Activated gamma-delta T cell treated with anti-CD3 and anti-CD28 coated beads, Interleukin-2, amount 50 U/mL, for 16 hours (primary cell): ENCODE data around the gene NEURL1.
"Not testable (repeated sequence)": the region's sequence is repeated elsewhere in the genome, so short reads cannot be mapped to it uniquely, and the experiment has no call there.

Experiments used
- DNase-seq: peaks from one replicate; pipeline ENCODE4 v3.0.0-alpha.2; 2020; ENCODE audit warnings: low read depth

The NEURL1 gene

GRCh38 chr10:103607051-103607450, 113.5 kb downstream of the NEURL1 start:
- not testable (repeated sequence) for DNase-seq

DNA sequence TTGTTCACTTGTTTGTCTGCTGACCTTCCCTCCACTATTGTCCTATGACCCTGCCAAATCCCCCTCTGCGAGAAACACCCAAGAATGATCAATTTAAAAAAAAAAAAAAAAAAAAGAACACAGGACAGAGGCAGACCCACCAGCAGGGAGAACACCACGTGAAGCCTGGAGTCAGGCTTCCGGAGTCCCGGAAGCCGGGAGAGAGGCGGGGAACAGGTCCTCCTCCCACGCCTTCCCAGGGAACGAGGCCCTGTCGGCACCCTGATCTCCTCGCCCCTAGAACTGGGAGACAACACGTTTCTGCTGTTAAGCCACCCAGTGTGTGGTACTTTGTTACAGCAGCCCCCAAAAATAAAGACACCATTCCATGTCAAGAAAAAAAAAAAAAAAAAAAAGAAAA, 114.6 kb downstream of the NEURL1 start:
- not testable (repeated sequence) for DNase-seq

DNA sequence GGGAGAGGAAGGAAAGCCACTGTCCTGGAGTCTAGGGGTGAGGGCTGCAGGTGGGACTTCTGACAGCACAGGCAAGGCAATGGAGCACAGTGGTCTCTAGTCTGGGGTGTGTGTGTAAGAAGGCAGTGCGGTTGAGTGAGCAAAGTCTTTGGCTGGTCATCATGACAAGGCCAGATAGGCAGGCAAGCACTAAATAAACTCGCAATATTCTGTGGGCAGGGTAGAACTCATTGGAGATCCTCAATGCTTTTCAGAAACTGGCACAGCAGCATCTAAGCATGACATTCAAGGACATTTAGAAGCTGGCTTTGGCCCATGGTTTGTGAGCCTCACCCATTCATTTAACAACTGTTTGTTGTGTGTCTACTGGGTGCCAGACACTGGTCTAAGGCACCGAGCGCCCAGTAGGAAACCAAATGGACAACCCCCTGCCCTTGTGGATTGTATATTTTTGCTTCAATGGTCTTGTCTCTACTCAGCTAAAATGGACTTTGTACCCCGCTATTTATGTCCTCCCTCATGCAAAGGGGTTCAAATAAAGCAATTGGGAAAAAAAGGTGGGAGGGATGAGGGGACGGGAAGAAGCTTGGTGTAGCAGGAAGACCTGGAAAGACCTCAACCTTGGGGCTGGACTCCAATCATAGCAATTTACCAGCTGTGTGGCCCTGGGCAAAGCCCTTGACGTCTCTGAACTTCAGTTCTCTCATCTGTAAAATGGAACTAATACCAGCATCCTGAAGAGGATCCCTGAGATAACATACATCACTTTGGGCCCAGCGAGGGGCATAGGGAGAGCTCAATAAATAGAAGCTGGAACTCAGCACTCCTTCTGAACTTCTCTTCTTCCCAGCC, 116.0 kb downstream of the NEURL1 start:
- no peak for DNase-seq

DNA sequence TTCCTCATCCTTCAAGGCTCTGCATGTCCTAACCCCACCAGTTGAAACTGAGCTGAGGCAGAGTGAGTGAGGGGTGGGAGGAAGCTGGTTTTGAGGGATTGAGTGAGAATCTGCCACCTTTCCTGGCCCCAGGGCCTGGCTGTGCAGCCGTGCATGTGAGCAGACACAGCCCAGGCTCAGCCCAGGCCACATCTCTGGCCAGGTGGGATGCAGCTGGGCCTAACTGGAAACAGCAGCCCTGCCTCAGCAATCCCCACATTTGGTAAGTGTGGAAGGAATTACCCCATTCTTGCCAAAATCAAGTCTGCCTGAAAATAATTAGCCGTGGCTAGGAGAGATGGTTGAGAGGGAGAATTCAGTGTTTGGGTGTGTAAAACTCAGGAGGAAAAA, 116.6 kb downstream of the NEURL1 start:
- DNase-seq: no peak

GRCh38 chr10:103610921-103611511, 117.5 kb downstream of the NEURL1 start:
- DNase-seq: no peak

DNA sequence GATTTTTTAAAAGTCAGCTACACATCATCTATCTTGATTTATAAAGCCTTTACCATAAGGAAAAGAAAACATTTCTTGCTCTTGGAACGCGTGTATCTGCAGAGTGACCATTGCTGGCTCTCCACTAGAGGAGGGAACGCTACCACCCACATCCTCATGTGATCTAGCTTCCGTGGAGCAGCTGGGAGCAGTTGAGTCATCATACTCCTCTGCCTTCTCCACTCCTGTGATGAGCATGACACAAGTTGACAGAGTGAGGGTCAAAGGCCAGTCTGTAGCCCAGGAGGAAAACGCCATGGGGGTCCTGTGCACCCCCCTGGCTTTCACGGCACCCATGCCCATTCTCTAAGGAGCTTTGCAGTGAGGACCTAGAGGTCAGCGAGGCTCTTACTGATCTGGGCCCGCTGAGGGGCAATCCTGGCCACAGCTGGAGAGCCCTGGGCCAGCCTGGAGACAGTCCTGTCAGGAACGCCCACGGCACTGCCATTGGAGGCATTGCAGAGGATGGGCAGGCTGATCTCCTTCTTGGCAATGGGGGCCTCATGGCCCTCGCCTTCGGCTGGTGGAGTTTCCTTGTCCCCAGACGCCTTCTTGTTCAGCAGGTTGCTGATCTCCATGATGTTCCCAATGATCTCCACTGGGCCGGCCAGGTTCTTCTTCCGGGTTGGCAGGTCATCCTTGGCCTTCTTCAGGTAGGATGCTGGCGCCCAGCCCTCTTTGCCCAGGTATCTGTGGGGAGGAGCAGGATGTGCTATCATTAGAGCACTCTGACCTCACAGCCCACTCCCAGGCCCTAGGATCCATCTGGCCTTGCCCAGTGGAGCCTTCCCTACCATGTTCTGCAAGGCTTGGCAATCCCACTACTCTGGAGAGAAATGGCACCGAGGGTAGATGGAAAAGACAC, 119.2 kb downstream of the NEURL1 start:
- DNase-seq: no peak

DNA sequence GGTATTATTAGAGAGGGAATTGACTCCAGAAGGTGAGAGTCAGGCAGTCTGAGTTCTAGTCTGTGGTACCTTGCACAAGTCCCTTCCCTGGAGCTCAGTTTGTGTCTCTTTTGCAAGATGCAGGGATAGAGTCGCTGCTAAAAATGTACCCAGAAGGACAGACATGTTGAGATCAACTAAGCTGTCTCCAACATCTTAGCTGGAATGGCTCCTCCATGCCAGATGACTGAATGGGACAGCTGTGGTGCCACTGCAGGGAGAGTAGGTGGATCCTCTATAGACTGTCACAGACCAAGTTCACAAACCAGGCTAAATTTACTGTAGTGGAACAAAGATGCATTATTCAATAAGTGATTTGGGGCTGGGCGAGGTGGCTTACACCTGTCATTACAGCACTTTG, 120.1 kb downstream of the NEURL1 start:
- DNase-seq: no peak

- DNase-seq: no peak
These were observed 121.0 kb downstream of the NEURL1 start for GRCh38 chr10:103614306-103615158.

DNA sequence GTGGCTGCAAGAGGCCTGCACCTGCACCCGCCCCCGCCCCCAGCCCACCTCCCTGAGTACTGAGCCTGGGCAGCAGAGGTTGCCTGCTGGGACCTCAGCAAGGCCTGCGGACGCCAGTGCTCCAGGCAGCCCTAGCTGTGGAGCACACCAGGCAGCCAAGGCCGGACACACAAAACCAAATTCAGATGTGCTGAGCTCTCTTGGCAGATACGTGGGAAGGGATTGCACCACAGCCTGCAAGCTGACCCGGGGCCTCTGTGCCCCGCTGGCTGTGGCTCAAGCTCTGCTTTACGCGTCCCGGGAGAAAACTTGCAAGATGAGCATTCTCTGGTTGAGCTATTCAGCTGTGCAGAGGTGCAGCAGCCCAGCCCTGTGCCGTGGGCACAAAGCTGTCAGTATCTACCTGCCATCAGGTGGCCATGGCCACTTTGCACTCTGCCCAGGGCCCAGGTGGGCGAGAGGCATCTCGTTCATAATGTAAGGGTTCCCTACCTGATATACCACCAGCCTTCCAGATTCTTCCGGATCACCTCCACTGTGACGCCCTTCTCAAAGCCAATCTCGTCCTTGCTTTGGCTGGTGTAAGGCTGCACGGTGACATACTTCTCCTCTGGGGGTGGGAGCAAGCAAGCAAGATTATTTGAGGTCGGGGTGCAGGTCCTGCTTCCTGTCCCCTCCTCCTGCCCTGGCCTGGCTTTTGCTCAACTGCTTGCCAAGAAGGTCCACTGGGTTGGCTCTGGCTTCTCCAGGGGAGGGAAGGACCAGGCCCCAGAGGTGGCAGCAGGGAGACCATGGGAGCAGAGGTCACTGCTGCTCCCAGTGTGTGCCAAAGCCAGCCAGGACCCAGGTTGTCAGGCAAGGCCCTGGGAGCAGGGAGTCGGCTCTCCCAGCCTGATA, 123.4 kb downstream of the NEURL1 start:
- DNase-seq: no peak

GRCh38 chr10:103617602-103618385, 124.3 kb downstream of the NEURL1 start:
- no peak for DNase-seq

DNA sequence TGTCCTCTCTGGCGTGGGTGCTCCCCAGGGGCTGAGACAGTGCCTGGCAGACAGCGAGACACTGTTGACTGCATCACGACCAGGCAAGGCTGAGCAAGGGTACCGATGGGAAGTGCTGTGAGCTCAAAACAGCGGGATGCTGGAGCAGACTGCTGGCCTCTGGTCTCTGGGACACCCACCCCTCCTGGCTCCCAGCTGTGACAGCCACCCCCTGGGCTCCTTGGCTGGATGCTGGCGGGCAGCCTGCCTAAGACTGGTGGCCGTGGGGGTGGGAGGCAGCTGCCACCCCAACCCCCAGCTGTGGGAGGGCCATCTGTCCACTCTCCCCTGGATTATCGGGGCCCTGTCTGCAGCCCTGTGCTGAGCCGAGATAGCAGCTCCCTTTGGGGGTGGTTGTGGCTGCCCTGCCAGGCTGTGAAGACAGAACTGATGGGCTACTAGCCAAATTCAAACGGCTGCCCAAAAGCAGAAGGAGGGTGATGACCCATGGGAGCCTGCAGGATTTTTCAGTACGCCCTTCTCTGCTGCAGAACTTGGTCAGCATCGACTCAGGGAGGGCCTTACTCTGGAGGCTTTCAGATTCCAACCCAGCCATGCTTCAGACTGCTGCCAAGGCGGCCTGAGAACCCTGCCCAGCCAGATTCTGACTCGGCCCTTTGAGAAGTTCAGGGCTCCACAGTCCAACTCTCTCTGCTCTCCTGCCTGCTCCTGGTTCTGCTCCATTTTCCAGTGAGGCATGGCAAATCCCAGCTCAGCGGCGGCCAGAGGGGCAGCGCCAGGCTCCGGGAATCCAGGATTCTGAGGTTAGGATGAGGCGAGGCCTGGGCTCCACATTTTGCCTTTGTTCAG, 125.3 kb downstream of the NEURL1 start:
- DNase-seq: no peak

GRCh38 chr10:103619424-103620351, 126.2 kb downstream of the NEURL1 start:
- no peak for DNase-seq

DNA sequence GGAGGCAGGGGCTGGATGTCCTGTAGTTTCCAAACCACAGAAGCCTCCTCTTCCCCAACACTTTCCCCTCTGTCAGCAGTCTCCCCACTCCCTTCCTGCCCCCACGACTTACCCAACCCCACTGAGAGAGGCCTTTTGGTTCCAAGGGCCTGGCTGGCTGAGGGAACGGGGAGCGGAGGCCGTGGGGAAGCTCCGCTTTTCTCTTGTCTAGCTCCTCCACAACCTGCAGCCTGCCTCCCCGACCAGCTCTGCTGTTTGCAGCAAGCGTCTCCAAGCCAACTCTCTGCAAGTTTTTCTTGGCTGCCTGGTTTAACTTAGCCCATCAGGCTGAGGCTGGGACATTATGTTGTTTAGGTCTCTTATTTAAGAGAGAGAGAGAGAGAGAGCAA, 126.8 kb downstream of the NEURL1 start:
- DNase-seq: no peak

DNA sequence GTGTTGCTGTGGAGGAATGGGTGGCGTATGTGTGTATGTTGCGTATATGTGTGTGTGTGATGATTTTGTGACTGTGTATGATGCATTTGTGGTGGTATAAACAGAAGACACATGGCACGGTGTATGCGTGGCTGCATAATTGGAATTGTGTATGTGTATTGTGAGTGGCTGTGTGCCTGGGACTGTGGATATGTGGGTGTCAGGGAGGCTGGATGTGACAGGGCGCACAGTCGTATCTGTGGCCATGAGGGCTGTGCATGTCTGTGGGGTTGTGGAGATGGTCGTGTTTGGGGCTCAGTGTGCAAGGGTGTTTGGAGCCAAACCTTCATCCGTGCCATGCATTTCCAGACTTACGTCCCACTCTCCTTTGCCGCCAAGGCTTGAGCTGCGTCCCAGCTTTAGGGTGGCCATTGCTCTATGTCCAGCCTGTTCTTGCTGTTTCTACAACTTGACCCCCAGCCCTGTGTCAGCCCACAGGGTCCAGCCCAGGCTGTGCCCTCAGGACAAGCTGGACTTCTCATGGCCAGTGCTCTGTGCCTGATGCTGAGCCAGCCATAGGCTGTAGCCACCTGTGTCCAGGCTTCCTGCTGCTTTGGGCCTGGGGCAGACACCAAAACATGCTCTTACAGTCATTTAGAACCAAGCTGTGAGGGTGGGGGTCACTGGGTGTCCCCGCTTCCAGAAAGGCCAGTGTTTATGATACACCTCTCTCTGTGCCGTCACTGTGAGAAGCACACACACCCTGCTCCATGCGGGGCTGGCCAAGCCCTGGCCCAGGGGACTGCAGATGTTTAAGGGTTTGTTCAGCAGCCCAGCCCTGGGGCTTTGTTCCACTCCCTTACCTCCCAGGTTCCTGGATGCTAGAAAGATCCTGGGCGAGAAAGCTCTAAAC, 127.6 kb downstream of the NEURL1 start:
- DNase-seq: no peak

GRCh38 chr10:103621783-103622125, 128.2 kb downstream of the NEURL1 start:
- DNase-seq: no peak

DNA sequence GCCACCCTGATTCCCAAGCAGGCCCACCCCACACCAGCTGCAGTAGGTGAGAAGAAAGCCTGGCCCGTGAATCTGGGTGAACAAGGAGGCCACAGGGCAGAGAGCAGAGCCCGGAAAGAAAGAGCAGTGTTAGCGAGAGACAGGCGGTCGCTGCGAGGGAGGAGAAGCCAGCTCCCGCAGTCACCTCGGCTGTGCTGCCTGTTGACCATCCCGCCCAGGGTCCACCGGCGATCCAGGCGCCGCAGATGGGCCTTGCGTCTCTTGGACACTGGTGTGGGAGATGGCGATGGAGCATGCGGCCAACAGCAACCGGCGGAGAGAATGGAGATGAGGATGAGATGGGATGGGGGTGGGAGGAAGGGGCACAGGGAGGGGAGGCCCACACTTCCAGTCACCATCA, 128.8 kb downstream of the NEURL1 start:
- no peak for DNase-seq
